GM19324 (cell line): ENCODE measurements around the gene CAMSAP3.

Source experiments
- ATAC-seq: cut with Tn5 transposase; IDR thresholded peaks from one replicate; pipeline ENCODE4 v1.9.1; 2021; ENCODE audit warnings: mild to moderate bottlenecking, moderate library complexity; ENCODE audit not compliant: unreplicated experiment, low FRiP score

CAMSAP3 gene, protein sequence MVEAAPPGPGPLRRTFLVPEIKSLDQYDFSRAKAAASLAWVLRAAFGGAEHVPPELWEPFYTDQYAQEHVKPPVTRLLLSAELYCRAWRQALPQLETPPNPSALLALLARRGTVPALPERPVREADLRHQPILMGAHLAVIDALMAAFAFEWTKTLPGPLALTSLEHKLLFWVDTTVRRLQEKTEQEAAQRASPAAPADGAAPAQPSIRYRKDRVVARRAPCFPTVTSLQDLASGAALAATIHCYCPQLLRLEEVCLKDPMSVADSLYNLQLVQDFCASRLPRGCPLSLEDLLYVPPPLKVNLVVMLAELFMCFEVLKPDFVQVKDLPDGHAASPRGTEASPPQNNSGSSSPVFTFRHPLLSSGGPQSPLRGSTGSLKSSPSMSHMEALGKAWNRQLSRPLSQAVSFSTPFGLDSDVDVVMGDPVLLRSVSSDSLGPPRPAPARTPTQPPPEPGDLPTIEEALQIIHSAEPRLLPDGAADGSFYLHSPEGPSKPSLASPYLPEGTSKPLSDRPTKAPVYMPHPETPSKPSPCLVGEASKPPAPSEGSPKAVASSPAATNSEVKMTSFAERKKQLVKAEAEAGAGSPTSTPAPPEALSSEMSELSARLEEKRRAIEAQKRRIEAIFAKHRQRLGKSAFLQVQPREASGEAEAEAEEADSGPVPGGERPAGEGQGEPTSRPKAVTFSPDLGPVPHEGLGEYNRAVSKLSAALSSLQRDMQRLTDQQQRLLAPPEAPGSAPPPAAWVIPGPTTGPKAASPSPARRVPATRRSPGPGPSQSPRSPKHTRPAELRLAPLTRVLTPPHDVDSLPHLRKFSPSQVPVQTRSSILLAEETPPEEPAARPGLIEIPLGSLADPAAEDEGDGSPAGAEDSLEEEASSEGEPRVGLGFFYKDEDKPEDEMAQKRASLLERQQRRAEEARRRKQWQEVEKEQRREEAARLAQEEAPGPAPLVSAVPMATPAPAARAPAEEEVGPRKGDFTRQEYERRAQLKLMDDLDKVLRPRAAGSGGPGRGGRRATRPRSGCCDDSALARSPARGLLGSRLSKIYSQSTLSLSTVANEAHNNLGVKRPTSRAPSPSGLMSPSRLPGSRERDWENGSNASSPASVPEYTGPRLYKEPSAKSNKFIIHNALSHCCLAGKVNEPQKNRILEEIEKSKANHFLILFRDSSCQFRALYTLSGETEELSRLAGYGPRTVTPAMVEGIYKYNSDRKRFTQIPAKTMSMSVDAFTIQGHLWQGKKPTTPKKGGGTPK

DNA sequence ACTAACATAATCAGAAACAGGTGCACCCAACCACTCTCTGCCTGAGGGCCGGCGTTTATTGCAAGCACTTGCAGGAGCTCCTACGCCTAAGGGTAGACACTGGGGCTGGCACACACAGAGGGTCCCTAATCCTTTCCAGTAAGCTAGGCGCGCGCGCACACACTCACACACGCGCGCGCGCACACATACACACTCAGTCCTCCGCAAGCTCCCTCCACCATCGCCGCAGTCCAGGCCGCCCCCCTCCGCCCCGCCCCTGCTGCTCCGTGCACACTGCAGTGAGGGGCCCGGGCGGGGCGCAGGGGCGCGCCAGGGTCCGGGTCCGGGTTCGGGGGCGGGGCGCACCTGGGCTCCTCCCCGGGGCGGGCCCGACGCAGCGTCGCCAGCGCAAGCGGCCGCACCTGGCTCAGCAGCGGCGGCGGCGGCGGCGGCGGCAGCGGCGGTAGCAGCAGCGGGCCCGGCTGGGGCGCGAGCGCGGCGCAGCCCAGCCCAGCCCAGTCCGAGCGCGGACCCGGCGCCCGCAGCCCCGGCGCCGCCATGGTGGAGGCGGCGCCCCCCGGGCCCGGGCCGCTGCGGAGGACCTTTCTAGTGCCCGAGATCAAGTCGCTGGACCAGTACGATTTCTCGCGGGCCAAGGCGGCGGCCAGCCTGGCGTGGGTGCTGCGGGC, at the start of gene CAMSAP3:
Gene CAMSAP3 (plus strand): TSS at position 398 of the 668 bp plus-strand sequence. CDS start 140 bp downstream, at position 538.
- no peak for ATAC-seq

- ATAC-seq = no peak
Observed at GRCh38 chr19:7545904-7546303, 49.8 kb upstream of the CAMSAP3 start.

GRCh38 chr19:7547159-7547558, 48.5 kb upstream of the CAMSAP3 start:
- no peak for ATAC-seq

- ATAC-seq = no peak
Observed at GRCh38 chr19:7549429-7550148, 46.1 kb upstream of the CAMSAP3 start.

DNA sequence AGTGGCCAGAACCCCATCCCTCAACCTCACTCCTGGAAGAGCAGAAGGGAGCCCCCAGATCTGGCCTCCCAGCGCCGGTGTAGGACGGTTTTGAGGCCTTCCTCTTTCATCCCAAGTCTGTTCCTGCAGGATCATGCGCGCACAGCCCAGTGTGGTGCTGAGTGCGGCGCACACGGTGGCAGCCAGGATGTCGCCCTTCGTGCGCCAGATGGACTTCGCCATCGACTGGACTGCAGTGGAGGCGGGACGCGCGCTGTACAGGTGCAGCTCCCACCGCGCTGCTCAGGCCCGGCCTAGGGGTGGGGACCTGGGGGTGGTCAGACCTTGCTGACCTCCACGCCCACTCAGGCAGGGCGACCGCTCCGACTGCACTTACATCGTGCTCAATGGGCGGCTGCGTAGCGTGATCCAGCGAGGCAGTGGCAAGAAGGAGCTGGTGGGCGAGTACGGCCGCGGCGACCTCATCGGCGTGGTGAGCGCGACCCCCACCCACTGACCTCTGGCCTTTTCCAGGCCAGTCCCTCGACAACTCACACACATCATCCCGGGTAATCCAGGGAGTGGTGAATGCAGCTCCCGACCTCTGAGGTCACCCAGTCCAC, 45.4 kb upstream of the CAMSAP3 start:
- ATAC-seq = no peak

GRCh38 chr19:7550987-7551761, 44.5 kb upstream of the CAMSAP3 start:
- no peak for ATAC-seq

DNA sequence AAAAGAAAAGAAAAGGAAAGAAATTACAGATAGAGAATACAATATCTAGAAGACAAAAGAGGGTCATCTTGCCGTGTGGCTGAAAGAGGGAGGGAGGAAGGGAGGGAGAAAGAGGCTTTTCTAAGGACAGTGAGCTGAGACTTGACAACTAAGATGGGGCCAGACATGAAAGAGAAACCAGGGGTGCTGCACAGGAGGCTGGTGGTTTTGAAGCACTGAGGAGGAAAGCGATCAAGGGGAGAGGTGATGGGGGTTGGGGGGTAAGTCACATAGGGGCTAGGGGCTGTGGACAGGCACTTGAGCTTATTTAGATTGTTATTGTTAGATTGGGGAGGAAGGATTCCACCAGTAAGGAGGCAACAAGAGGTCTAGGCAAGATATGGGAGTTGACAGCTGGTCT, 42.9 kb upstream of the CAMSAP3 start:
- no peak for ATAC-seq

DNA sequence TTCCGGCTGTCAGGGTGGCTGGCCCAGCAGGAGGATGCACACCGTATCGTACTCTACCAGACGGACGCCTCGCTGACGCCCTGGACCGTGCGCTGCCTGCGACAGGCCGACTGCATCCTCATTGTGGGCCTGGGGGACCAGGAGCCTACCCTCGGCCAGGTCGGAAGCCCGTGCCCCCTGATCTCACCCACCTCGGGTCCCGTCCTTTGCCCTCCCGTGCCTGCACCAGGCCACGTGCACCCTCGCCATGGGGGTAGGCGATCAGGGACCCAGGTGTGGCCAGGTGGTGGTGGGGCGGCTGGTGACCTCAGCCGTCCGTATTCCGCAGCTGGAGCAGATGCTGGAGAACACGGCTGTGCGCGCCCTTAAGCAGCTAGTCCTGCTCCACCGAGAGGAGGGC, 41.1 kb upstream of the CAMSAP3 start:
- no peak for ATAC-seq

GRCh38 chr19:7554990-7555864, 40.4 kb upstream of the CAMSAP3 start:
- ATAC-seq = no peak

- ATAC-seq = no peak
Observed at GRCh38 chr19:7556696-7557315, 38.9 kb upstream of the CAMSAP3 start.

DNA sequence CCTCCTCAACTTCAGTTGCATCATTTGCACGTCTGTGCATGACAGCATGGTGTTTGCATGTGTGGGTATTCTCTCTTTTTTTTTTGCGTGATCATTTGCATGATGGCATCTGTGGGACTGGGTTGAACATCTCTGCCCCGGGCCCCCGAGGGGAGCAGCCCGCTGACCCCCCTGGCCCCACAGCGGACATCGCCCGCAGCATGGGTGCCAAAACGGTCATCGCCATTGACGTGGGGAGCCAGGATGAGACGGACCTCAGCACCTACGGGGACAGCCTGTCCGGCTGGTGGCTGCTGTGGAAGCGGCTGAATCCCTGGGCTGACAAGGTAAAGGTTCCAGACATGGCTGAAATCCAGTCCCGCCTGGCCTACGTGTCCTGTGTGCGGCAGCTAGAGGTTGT, 37.0 kb upstream of the CAMSAP3 start:
- no peak for ATAC-seq

DNA sequence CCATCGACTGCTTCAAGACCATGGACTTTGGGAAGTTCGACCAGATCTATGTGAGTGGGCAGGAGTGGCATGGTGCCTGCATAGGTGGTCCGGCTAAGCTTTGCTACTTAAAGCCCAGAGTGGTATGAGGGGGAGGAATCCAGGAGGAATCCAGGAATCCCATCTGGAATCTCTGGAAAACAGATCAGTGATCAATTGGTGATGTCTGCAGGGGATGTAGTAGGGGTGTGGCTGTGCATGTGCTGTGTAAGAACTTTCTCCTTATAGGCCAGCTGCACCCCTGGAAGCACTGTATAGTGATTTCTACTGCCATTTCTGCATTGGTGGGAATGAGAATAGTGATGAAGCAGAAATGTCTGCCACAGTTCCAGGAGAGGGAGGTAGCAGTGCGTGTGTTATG, 36.6 kb upstream of the CAMSAP3 start:
- ATAC-seq = no peak

- ATAC-seq = no peak
Observed at GRCh38 chr19:7560255-7560654, 35.4 kb upstream of the CAMSAP3 start.

DNA sequence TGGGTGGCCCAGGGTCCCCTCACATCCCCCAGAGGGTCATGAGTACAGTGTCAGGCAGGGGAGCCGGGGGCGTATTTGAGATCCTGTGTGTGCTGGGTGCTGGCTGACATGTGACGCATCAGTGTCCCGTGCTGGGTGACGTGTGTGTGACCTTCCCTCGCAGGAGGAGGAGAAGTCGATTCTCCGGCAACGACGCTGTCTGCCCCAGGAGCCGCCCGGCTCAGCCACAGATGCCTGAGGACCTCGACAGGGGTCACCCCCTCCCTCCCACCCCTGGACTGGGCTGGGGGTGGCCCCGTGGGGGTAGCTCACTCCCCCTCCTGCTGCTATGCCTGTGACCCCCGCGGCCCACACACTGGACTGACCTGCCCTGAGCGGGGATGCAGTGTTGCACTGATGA, 34.3 kb upstream of the CAMSAP3 start:
- no peak for ATAC-seq

DNA sequence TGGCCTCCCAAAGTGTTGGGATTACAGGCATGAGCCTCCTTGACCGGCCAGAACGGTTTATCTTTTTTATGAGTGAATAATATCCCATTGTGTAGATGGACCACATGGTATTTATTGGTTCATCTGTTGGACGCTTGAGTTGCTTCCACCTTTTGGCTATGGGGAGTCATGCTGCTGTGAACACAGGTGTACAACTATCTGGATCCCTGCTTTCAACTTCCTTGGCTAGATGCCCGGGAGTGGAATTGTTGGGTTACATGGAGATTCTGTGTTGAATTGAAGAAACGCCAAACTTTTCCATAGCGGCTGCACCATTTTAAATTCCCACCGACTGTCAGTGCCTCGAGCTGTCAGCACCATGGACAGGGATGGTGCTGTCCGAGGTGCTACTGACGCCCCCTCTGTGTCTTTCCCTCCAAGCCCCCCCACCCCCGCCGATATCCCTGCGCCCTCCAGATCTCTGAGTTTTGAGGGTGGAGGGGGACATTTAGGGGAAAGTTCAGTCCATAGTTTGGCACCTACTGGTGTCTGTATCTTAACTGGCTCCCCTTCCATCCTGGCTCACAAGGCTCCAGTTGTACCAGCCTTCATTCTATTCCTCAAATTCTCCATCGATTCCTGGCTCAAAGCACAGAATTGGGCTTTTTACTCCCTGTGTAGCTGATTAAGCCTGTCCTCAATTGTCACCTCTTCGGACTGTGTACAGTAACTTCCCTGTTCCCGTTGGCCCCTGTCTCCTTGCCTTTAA, 32.8 kb upstream of the CAMSAP3 start:
- ATAC-seq = no peak

- no peak for ATAC-seq
Observed at GRCh38 chr19:7564866-7565265, 30.8 kb upstream of the CAMSAP3 start.
